AG04449 (cell line): ENCODE data around the gene CD1D.
A peak's percentile ranks its signal among the peaks of the same experiment; 100 is the strongest.

ENCODE experiments used
- CTCF ChIA-PET: fragments of 350-600 bp; formaldehyde crosslinking; extraction: SDS; loops from one replicate; lab custom pipeline; 2021; ENCODE audit warnings: antibody characterized with exemption; lab: Yijun Ruan, JAX
- POLR2A ChIA-PET: fragments of 400-600, 350-600 bp; formaldehyde crosslinking; extraction: SDS; loops from one replicate; lab custom pipeline; 2020; ENCODE audit warnings: antibody characterized with exemption, inconsistent platforms; lab: Yijun Ruan, JAX
- DNase-seq: peaks from one replicate; pipeline ENCODE4 v3.0.0-alpha.2; 2010; ENCODE audit warnings: low read depth, low spot score
- H3K4me3 ChIP-seq: 2 replicates; pipeline ENCODE4 v1.5.1; 2011; ENCODE audit warnings: low read depth, mild to moderate bottlenecking, control low read depth, low read length
- CTCF ChIP-seq: IDR thresholded peaks from one replicate; pipeline ENCODE4 v1.5.1; 2011; ENCODE audit warnings: mild to moderate bottlenecking, moderate library complexity, low read length, control low read depth, inconsistent platforms; ENCODE audit not compliant: insufficient read depth; ENCODE audit errors: missing control alignments

CD1D gene

GRCh38 chr1:158180741-158181576 is at the start of gene CD1D:
Gene CD1D, plus strand, starts transcription at chr1:158180895. Its CDS starts 207 bp downstream, at chr1:158181102.
- no peak for DNase-seq
- peak within 1 kb of the TSS; percentile 37 for H3K4me3 ChIP-seq
- ChIA-PET POLR2A (no interaction called here), CTCF (interaction anchor here (0.6 kb wide), 1 partner anchor 23 kb away, joined by 3 read pairs; no protein-coding TSS in a partner anchor)
- TF ChIP-seq CTCF, result no peak

- no peak overlapping the region for H3K4me3 ChIP-seq
- ChIA-PET POLR2A (no interaction called here), CTCF (interaction anchor here (22.4 to 23.5 kb wide), 2 partner anchors 27 to 151 kb away, joined by 588 to 2279 read pairs; partner anchors contain the start of gene KIRREL1)
- DNase-seq, result no peak
- no peak for TF ChIP-seq CTCF
Observed at GRCh38 chr1:158131217-158131616, 49.5 kb upstream of the CD1D start.

GRCh38 chr1:158140764-158141192 is 39.9 kb upstream of the CD1D start:
- no peak for TF ChIP-seq CTCF
- H3K4me3 ChIP-seq, result no peak overlapping the region
- CTCF ChIA-PET, result interaction anchor here (1.6 to 3.2 kb wide), 3 partner anchors 16 to 177 kb away, joined by 8 to 14 read pairs (median 8); no protein-coding TSS in a partner anchor
- POLR2A ChIA-PET, result no interaction called here
- DNase-seq, result no peak

- CTCF ChIA-PET, result interaction anchor here (0.7 to 2.1 kb wide), 4 partner anchors 20 to 853 kb away, joined by 3 to 8 read pairs (median 6); no protein-coding TSS in a partner anchor
- POLR2A ChIA-PET, result no interaction called here
- no peak for TF ChIP-seq CTCF
Observed at GRCh38 chr1:158145173-158145719, 35.4 kb upstream of the CD1D start.

GRCh38 chr1:158146165-158146564 is 34.5 kb upstream of the CD1D start:
- POLR2A ChIA-PET, result no interaction called here
- DNase-seq, result no peak
- TF ChIP-seq CTCF, result no peak
- CTCF ChIA-PET, result interaction anchor here (0.7 to 2.1 kb wide), 5 partner anchors 21 to 852 kb away, joined by 3 to 8 read pairs (median 4); no protein-coding TSS in a partner anchor
- H3K4me3 ChIP-seq, result no peak overlapping the region

More at GRCh38 chr1:158145173-158145719, 35.4 kb upstream of the CD1D start:
- peak; percentile 21 for DNase-seq
- H3K4me3 ChIP-seq, result no peak overlapping the region

- CTCF ChIA-PET, result interaction anchor here (0.9 to 2.1 kb wide), 3 partner anchors 22 to 26 kb away, joined by 4 to 8 read pairs (median 4); no protein-coding TSS in a partner anchor
- POLR2A ChIA-PET, result no interaction called here
Observed at GRCh38 chr1:158146739-158147138, 34.0 kb upstream of the CD1D start.

More at GRCh38 chr1:158146739-158147138, 34.0 kb upstream of the CD1D start:
- DNase-seq, result no peak
- H3K4me3 ChIP-seq, result no peak overlapping the region
- TF ChIP-seq CTCF, result no peak
